Karpas-422 (cell line): Measurements from ENCODE around the gene GBF1. TPM values are rescaled to one million over a fixed set of nuclear protein-coding genes. Genes with fewer than 3 reads are reported as not detected.

Experiments
- DNase-seq: peaks from one replicate; pipeline ENCODE4 v3.0.0-alpha.2; 2015
- H2AFZ ChIP-seq: fragments of 200-600 bp; sonication (generic); 2 replicates; pipeline ENCODE4 v1.6.1; 2014; ENCODE audit warnings: antibody characterized with exemption, low read length, mixed read lengths
- H3K27ac ChIP-seq: fragments of 200-600 bp; sonication (generic); 2 replicates; pipeline ENCODE4 v1.5.1; 2014; ENCODE audit warnings: mild to moderate bottlenecking, low read length, moderate library complexity
- H3K27me3 ChIP-seq: fragments of 200-600 bp; sonication (generic); 2 replicates; pipeline ENCODE4 v1.6.1; 2014; ENCODE audit warnings: low read length, mixed read lengths
- H3K36me3 ChIP-seq: fragments of 200-600 bp; sonication (generic); 2 replicates; pipeline ENCODE4 v1.6.1; 2014; ENCODE audit warnings: low read length, mixed read lengths; ENCODE audit not compliant: insufficient read depth
- H3K4me1 ChIP-seq: fragments of 200-600 bp; sonication (generic); 2 replicates; pipeline ENCODE4 v1.6.1; 2014; ENCODE audit warnings: mild to moderate bottlenecking, low read length, mixed read lengths
- H3K4me2 ChIP-seq: fragments of 200-600 bp; sonication (generic); 2 replicates; pipeline ENCODE4 v1.6.1; 2014; ENCODE audit warnings: low read length, low read depth, mild to moderate bottlenecking; ENCODE audit not compliant: poor library complexity, severe bottlenecking
- H3K4me3 ChIP-seq: fragments of 200-600 bp; sonication (generic); 2 replicates; pipeline ENCODE4 v1.5.1; 2014; ENCODE audit warnings: mild to moderate bottlenecking, antibody characterized with exemption, low read length, mixed read lengths
- H3K79me2 ChIP-seq: fragments of 200-600 bp; sonication (generic); 2 replicates; pipeline ENCODE4 v1.6.1; 2014; ENCODE audit warnings: mild to moderate bottlenecking, low read length, mixed read lengths
- H3K9ac ChIP-seq: fragments of 200-600 bp; sonication (generic); 2 replicates; pipeline ENCODE4 v1.6.0; 2014; ENCODE audit warnings: low read length
- H3K9me2 ChIP-seq: fragments of 200-600 bp; sonication (generic), shearing (Covaris generic); replicated peaks from 2 replicates; pipeline ENCODE4 v1.6.0; 2014; ENCODE audit warnings: mild to moderate bottlenecking, low read length, moderate library complexity; ENCODE audit not compliant: insufficient read depth
- H3K9me3 ChIP-seq: fragments of 300-700, 200-600 bp; sonication (generic); 2 replicates; pipeline ENCODE4 v1.6.1; 2014; ENCODE audit warnings: low read length, mixed read lengths
- H4K20me1 ChIP-seq: fragments of 200-600 bp; sonication (generic); 2 replicates; pipeline ENCODE4 v1.6.1; 2014; ENCODE audit warnings: mild to moderate bottlenecking, antibody characterized with exemption, low read length, low read depth; ENCODE audit not compliant: insufficient read depth
- total RNA-seq: library from RNA; depleted of rRNA; stranded (reverse); fragments of >200 nt; shearing (Covaris generic); gene quantifications from 2 replicates; pipeline ENCODE4 v1.2.3, GENCODE V29; 2014; ENCODE audit warnings: low replicate concordance

Gene GBF1
- total RNA-seq, 1 experiment from 2014 or later: 7.6 TPM

DNA sequence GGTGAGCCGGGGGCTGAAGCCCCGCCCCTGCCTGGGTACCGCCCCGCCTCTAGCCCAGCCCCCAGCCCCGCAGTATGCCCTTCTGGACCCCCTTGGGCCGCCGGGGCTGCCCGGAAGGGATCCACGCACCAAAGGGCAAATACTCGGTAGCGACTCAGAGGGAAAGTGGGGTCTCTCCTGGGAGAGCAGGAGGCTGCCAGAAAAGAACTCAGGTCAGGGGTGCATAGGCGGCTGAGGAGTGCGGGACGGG lies 176.1 kb downstream of the GBF1 start:
- Histone ChIP-seq H3K36me3 (no peaks in the 10 kb centered on the region), H3K4me2 (peak overlapping the region; percentile 80), H3K27ac (no peak overlapping the region), H3K9ac (peak overlapping the region; percentile 72), H3K9me3 (no peaks in the 10 kb centered on the region), H3K9me2 (no peaks in the 10 kb centered on the region), H3K4me3 (peak overlapping the region; percentile 78), H4K20me1 (no peaks in the 10 kb centered on the region), H3K4me1 (peaks cover 12% of the 10 kb centered on the region), H2AFZ (no peak overlapping the region; the same call in 1 of the 2 replicates), H3K27me3 (no peaks in the 10 kb centered on the region), H3K79me2 (no peaks in the 10 kb centered on the region)
- no peak for DNase-seq

DNA sequence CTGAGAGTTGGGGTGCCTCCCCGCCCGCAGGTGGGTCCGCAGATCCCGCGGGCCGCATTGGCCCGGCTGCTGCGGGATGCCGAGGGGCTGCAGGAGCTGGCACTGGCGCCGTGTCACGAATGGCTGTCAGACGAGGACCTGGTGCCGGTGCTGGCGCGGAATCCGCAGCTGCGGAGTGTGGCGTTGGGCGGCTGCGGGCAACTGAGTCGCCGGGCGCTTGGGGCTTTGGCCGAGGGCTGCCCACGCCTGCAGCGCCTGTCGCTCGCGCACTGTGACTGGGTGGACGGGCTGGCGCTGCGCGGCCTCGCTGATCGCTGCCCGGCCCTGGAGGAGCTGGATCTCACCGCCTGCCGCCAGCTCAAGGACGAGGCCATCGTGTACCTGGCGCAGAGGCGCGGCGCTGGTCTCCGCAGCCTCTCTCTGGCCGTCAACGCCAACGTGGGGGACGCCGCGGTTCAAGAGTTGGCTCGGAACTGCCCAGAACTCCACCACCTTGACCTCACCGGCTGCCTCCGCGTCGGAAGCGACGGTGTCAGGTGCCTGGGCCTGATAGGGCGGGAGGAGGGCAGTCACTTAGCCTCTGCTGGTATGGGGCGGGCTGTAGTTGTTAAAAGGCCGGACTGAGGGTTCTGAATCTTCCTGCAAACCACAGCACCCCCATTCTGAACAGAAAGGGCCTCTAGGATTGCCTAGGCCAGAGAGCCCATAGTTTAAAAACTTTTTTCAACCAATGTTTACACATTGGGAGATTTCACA lies 176.6 kb downstream of the GBF1 start:
- H3K27ac ChIP-seq: no peak overlapping the region
- peak overlapping the region; percentile 72 for H3K9ac ChIP-seq
- no peak overlapping the region for H2AFZ ChIP-seq
- H3K4me1 ChIP-seq: peaks cover 12% of the 10 kb centered on the region
- H3K36me3 ChIP-seq: no peaks in the 10 kb centered on the region
- no peaks in the 10 kb centered on the region for H3K9me2 ChIP-seq
- no peak for DNase-seq
- no peaks in the 10 kb centered on the region for H4K20me1 ChIP-seq
- peak overlapping the region; percentile 78 for H3K4me3 ChIP-seq
- H3K79me2 ChIP-seq: no peaks in the 10 kb centered on the region
- no peaks in the 10 kb centered on the region for H3K9me3 ChIP-seq
- H3K4me2 ChIP-seq: peak overlapping the region; percentile 80
- no peaks in the 10 kb centered on the region for H3K27me3 ChIP-seq

DNA sequence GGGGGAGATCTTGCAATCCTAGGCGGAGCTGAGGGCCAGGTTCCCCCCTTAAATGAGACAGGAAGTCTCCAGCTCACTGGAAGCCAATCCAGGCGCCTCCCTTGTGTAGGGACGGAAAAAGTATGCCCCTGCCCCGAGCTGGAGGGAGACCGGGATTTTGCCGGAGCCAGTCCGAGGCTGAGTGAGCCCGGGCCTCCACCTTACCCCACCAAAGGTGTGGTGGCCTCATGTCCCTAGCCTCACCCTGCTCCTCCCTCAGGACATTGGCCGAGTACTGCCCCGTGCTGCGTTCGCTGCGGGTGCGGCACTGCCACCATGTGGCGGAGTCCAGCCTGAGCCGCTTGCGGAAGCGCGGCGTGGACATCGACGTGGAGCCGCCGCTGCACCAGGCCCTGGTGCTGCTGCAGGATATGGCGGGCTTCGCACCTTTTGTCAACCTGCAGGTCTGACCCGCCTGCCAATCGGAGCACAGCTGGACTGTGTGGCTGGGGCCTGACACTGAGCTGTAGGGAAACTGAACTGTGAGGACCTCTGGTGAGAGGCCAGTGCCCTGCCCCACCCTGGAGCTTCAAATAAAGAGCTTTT lies 177.3 kb downstream of the GBF1 start:
- no peak for DNase-seq
- no peaks in the 10 kb centered on the region for H4K20me1 ChIP-seq
- H3K36me3 ChIP-seq: no peaks in the 10 kb centered on the region
- no peak overlapping the region for H3K27ac ChIP-seq
- H3K9me2 ChIP-seq: no peaks in the 10 kb centered on the region
- no peak overlapping the region for H3K9ac ChIP-seq
- no peaks in the 10 kb centered on the region for H3K79me2 ChIP-seq
- no peak overlapping the region for H3K4me2 ChIP-seq
- no peaks in the 10 kb centered on the region for H3K27me3 ChIP-seq
- no peak overlapping the region for H3K4me3 ChIP-seq
- no peak overlapping the region for H2AFZ ChIP-seq
- no peaks in the 10 kb centered on the region for H3K9me3 ChIP-seq
- peaks cover 12% of the 10 kb centered on the region for H3K4me1 ChIP-seq

DNA sequence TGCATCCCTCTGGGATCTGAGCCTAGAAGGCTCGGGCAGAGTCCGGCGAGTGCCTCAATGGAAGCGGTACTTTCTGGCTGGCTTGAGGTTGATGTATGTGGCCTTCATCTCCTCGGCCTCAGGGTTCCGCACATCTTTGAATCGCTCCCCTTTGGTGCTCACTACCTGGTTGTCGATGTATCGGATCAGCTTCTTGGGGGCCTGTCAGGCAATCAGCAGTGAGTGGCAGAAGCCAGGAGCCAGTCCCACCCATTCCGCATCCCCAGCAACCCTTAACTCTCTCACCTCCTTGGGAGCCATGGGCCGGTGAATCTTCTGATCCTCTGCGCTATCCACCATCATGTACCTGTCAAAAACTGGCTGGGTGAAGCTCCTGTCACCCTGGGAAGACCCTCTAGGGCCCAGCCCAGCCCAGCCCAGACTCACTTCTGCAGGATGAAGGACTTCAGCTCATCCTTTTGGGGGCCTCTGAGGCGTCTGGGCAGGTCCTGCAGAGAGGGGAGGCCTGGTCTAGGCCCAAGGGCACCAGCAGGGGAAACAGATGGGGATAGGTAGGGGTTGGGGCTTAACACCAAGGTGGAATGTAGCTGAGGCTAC lies 178.1 kb downstream of the GBF1 start:
- no peaks in the 10 kb centered on the region for H3K9me3 ChIP-seq
- no peaks in the 10 kb centered on the region for H3K9me2 ChIP-seq
- no peaks in the 10 kb centered on the region for H4K20me1 ChIP-seq
- H3K4me3 ChIP-seq: no peak overlapping the region
- H3K4me2 ChIP-seq: no peak overlapping the region
- no peak for DNase-seq
- no peak overlapping the region for H3K9ac ChIP-seq
- H3K36me3 ChIP-seq: no peaks in the 10 kb centered on the region
- peaks cover 12% of the 10 kb centered on the region for H3K4me1 ChIP-seq
- H3K27ac ChIP-seq: no peak overlapping the region
- H3K79me2 ChIP-seq: no peaks in the 10 kb centered on the region
- no peak overlapping the region for H2AFZ ChIP-seq
- H3K27me3 ChIP-seq: no peaks in the 10 kb centered on the region

DNA sequence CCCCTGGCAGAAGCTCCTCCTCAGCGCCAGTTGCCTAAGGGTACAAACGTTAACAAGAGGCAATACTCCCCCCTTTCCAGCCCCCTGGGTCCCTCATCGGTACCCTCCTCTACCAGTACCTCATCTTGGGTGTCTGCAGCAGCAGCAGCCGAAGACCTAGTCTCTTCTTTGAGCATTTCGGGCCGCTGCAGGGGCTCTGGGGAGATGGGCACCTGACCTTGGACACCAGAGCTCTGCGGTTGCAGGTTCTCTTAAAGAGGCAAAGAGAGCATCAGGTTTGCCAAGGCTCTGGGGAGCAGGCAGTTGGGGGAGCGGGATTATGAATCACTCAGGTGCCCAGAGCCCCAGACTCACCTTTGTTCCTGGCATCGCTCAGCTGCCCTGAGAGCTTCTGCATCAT lies 178.8 kb downstream of the GBF1 start:
- no peaks in the 10 kb centered on the region for H4K20me1 ChIP-seq
- H3K36me3 ChIP-seq: no peaks in the 10 kb centered on the region
- no peaks in the 10 kb centered on the region for H3K27me3 ChIP-seq
- no peak overlapping the region for H3K9ac ChIP-seq
- H3K4me3 ChIP-seq: no peak overlapping the region
- no peak overlapping the region for H2AFZ ChIP-seq
- H3K9me2 ChIP-seq: no peaks in the 10 kb centered on the region
- H3K79me2 ChIP-seq: no peaks in the 10 kb centered on the region
- no peaks in the 10 kb centered on the region for H3K9me3 ChIP-seq
- DNase-seq: no peak
- H3K27ac ChIP-seq: no peak overlapping the region
- peaks cover 10% of the 10 kb centered on the region for H3K4me1 ChIP-seq
- H3K4me2 ChIP-seq: no peak overlapping the region

DNA sequence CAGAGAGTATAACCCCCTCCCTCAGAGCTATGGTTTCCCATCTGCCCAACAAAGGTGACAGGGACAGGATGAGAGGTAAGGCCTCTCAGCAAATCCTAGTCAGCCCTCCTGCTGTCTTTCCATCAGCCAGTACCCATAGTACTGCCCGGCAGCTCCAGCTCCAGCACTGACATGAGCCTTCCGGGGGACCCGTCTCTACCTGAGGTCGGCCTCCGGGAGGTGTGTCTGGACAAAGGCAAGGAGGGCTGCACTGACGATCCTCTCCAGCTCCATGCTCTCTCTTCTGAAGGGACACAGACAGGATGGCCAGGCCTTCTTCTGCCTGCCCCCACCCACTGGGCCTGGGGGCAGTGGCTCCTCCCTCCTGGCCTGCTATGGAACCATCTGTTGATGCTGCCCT lies 179.6 kb downstream of the GBF1 start:
- peaks cover 7% of the 10 kb centered on the region for H3K4me1 ChIP-seq
- H3K27ac ChIP-seq: no peak overlapping the region
- H3K9me2 ChIP-seq: no peaks in the 10 kb centered on the region
- no peak overlapping the region for H3K4me3 ChIP-seq
- H3K36me3 ChIP-seq: no peaks in the 10 kb centered on the region
- no peaks in the 10 kb centered on the region for H3K9me3 ChIP-seq
- H3K9ac ChIP-seq: no peak overlapping the region
- no peaks in the 10 kb centered on the region for H4K20me1 ChIP-seq
- H2AFZ ChIP-seq: no peak overlapping the region
- no peak for DNase-seq
- H3K79me2 ChIP-seq: no peaks in the 10 kb centered on the region
- H3K4me2 ChIP-seq: no peak overlapping the region
- H3K27me3 ChIP-seq: no peaks in the 10 kb centered on the region

DNA sequence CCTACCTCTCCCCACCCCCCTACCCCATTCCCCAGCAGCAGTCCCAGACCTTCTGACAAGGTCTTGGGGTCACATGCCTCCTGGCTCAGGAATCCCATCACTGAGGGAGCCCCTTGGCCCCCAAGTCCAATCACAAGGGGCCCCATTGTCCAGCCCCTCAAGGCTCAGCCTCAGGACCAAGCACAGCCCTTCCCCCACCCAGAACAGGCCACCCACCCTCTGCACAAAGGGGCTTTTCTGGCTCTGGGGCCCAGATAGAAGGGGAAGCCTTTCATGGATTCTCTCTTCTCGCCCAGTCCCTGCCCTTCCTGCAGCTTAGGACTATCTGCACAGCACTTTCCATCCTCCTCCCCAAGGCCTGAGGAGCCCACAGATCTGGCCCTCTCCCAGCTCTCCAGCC lies 180.1 kb downstream of the GBF1 start:
- H3K9me3 ChIP-seq: no peaks in the 10 kb centered on the region
- no peak overlapping the region for H2AFZ ChIP-seq
- H3K9ac ChIP-seq: no peak overlapping the region
- no peaks in the 10 kb centered on the region for H3K79me2 ChIP-seq
- no peaks in the 10 kb centered on the region for H3K9me2 ChIP-seq
- no peak overlapping the region for H3K4me3 ChIP-seq
- no peaks in the 10 kb centered on the region for H3K27me3 ChIP-seq
- H3K36me3 ChIP-seq: no peaks in the 10 kb centered on the region
- H4K20me1 ChIP-seq: no peaks in the 10 kb centered on the region
- peaks cover 7% of the 10 kb centered on the region for H3K4me1 ChIP-seq
- no peak overlapping the region for H3K4me2 ChIP-seq
- no peak for DNase-seq
- H3K27ac ChIP-seq: no peak overlapping the region

DNA sequence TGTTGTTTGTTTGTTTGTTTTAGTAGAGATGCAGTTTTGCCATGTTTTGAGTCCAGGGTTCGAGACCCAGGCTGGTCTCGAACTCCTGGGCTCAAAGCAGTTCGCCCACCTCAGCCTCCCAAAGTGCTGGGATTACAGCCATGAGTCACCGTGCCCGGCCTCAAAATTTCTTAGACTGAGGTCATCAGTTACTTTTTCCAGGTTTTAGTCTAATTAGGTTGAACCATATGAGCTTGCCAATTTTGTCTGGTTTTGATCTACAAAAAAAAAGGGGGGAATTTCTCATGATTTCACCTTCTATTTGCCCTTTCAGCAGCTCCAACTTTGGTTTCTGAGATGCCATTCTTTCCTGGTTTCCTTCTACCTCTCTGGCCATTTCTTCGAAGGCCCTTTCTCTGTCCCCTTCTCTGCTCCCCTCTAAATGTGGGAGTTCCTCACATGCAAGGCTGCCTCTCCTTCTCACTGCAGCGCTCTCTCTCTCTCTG lies 181.5 kb downstream of the GBF1 start:
- no peak overlapping the region for H3K9ac ChIP-seq
- no peak for DNase-seq
- no peak overlapping the region for H3K27ac ChIP-seq
- H3K36me3 ChIP-seq: no peaks in the 10 kb centered on the region
- no peak overlapping the region for H3K4me2 ChIP-seq
- H3K9me3 ChIP-seq: no peaks in the 10 kb centered on the region
- H2AFZ ChIP-seq: no peak overlapping the region
- no peaks in the 10 kb centered on the region for H4K20me1 ChIP-seq
- no peak overlapping the region for H3K4me3 ChIP-seq
- peaks cover 11% of the 10 kb centered on the region for H3K79me2 ChIP-seq
- H3K27me3 ChIP-seq: no peaks in the 10 kb centered on the region
- H3K4me1 ChIP-seq: peaks cover 9% of the 10 kb centered on the region
- H3K9me2 ChIP-seq: no peaks in the 10 kb centered on the region
